ENCODE data around the gene ATP5IF1. TPM values are rescaled to one million over a fixed set of nuclear protein-coding genes. Genes with fewer than 3 reads are reported as not detected.

Gene ATP5IF1
- total RNA-seq, 2 donors from 2014 or later = 251 to 302 TPM

Other genes with a start within 250 kb of the ATP5IF1 start
- gene EYA3, start 147.5 kb upstream of the ATP5IF1 start, total RNA-seq = 10 to 100 TPM; 22.9 to 23.5 TPM
- gene PTAFR, start 59.4 kb upstream of the ATP5IF1 start, total RNA-seq = 1 to 10 TPM; 2.4 to 3.7 TPM
- 10 to 100 TPM; 45.7 to 48.6 TPM for gene DNAJC8, start 3.1 kb upstream of the ATP5IF1 start, total RNA-seq
- gene SESN2, start 23.4 kb downstream of the ATP5IF1 start, total RNA-seq = 10 to 100 TPM; 34.7 to 40.3 TPM
- 10 to 100 TPM; 29.1 to 31.6 TPM for gene MED18, start 92.9 kb downstream of the ATP5IF1 start, total RNA-seq
- gene PHACTR4, start 133.6 kb downstream of the ATP5IF1 start, total RNA-seq = 10 to 100 TPM; 46.7 to 61.8 TPM